ENCODE results near the gene TP53. TPM values are rescaled to one million over a fixed set of nuclear protein-coding genes. Genes with fewer than 3 reads are reported as not detected.

The TP53 gene
- 18.7 TPM for total RNA-seq

DNA sequence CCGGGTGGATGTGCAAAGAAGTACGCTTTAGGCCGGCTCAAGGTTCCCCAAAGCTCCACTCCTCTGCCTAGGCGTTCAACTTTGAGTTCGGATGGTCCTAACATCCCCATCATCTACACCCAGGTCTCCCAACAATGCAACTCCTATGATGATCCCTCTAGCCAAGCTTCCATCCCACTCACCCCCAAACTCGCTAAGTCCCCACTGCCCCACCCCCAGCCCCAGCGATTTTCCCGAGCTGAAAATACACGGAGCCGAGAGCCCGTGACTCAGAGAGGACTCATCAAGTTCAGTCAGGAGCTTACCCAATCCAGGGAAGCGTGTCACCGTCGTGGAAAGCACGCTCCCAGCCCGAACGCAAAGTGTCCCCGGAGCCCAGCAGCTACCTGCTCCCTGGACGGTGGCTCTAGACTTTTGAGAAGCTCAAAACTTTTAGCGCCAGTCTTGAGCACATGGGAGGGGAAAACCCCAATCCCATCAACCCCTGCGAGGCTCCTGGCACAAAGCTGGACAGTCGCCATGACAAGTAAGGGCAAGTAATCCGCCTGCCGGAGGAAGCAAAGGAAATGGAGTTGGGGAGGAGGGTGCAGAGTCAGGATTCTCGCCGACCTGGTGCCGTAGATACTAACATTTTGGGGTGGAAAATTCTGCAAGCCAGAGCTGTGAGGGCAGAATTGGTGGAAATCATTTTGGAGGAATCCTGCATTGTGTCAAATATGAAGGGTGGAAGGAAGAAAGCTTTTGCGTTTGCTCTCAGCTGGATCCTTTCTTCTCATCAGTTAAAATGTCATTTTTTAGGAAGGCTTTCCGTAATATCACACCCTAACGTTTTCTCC is at the start of gene TP53:
TP53 (minus strand) TSS at position 419 of the 836 bp plus-strand sequence. CDS start 10,896 bp downstream, outside the sequence.
- no peaks in the 10 kb centered on the region for H3K9me3 ChIP-seq
- intact Hi-C loops (cut with DNase I), result loop anchor here (2.0 kb wide), 1 partner anchor 72 kb away; the partner anchor contains the start of gene FXR2

DNA sequence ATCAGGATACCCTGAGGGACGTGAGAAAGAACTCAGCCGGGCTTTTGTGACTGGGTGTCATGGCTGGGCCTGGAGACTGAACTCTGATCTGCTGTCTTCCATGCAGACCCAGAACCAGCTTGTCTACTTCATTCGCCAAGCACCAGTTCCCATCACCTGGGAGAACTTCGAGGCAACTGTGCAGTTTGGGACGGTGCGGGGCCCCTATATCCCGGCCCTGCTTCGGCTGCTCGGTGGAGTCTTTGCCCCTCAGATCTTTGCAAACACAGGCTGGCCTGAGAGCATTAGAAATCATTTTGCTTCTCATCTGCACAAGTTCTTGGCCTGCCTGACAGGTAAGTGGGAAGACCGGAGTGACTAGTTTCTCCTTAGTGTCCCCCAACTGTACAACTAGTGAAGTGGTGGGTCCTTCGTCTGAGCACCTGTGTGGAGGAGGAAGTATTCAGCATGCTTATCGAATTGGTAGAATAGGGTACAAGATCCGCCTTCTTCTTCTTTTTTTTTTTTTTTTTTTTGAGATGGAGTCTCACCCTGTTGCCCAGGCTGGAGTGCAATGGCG is 45.8 kb upstream of the TP53 start:
- Histone ChIP-seq H3K27ac (no peak overlapping the region), H3K27me3 (no peaks in the 10 kb centered on the region), H3K4me1 (no peaks in the 10 kb centered on the region), H3K36me3 (no peaks in the 10 kb centered on the region), H3K4me3 (no peak overlapping the region), H3K9me3 (no peaks in the 10 kb centered on the region)
- DNase-seq (ENCODE audit: extremely low spot score in 2 of 2), result no peak
- TF ChIP-seq POLR2A (IDR thresholded peaks at IDR 0.05) (no peak), POLR2AphosphoS5 (IDR thresholded peaks at IDR 0.05; ENCODE audit: insufficient read depth in 1 of 2, low read depth in 1 of 2) (no peak)
- TF ChIP-seq, protein P1, sequence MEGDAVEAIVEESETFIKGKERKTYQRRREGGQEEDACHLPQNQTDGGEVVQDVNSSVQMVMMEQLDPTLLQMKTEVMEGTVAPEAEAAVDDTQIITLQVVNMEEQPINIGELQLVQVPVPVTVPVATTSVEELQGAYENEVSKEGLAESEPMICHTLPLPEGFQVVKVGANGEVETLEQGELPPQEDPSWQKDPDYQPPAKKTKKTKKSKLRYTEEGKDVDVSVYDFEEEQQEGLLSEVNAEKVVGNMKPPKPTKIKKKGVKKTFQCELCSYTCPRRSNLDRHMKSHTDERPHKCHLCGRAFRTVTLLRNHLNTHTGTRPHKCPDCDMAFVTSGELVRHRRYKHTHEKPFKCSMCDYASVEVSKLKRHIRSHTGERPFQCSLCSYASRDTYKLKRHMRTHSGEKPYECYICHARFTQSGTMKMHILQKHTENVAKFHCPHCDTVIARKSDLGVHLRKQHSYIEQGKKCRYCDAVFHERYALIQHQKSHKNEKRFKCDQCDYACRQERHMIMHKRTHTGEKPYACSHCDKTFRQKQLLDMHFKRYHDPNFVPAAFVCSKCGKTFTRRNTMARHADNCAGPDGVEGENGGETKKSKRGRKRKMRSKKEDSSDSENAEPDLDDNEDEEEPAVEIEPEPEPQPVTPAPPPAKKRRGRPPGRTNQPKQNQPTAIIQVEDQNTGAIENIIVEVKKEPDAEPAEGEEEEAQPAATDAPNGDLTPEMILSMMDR (IDR thresholded peaks at IDR 0.05), result no peak
- intact Hi-C loops (cut with DNase I), result no loop called here

More for the DNA sequence above, at the start of gene TP53:
- Histone ChIP-seq H3K27ac (peak within 1 kb of the TSS; percentile 95), H3K4me1 (peaks cover 36% of the 10 kb centered on the region), H3K4me3 (peak within 1 kb of the TSS; percentile 73 to 83), H3K36me3 (no peaks in the 10 kb centered on the region), H3K27me3 (no peaks in the 10 kb centered on the region)
- peak in 1 of 2 donors; percentile 95 for DNase-seq (ENCODE audit: extremely low spot score in 2 of 2)
- TF ChIP-seq POLR2AphosphoS5 (IDR thresholded peaks at IDR 0.05; ENCODE audit: insufficient read depth in 1 of 2, low read depth in 1 of 2), result peak; percentile 1 to 98
- TF ChIP-seq POLR2A (IDR thresholded peaks at IDR 0.05), result peak in 1 of 2 donors; percentile 56
- TF ChIP-seq, protein P1 (IDR thresholded peaks at IDR 0.05), result peak in 1 of 3 experiments; percentile 21

DNA sequence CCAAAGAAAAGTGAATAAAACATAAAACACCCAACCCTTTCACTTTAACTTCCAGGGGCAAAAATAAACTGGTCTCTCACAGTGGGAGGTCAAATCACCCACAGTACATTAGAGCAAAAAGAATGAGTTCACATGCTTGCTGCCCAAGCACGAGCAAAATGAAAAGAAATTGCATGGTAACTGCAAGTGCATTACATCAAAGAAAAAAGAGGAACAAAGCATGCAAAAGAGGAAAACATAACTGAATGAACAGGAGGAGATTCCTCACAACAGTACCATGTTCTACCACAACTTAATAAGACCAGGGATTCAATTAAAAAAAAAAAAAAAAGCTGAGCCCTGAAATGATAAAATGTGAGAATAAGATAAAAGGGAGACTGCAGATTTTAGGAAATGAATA is 42.5 kb upstream of the TP53 start:
- intact Hi-C loops (cut with DNase I), result no loop called here

DNA sequence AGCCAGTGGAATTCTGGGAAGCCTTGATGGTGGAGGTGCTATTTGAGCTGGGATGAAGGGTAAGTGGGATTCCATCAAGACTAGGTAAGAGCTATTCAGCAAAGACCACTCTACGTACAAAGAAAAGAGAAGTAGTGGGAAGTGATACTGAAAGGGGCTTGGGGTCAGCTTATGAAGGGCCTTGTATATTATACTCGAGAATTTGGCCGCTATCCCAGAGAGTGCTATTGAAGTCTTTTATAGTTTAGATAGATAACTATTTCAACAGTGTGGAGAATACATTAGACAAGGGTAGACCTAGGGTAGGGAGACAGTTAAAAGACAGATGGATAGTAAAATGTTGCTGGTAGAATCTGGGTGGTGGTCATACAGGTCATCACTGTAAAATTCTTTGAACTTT is 40.6 kb upstream of the TP53 start:
- H3K27me3 ChIP-seq, result no peaks in the 10 kb centered on the region

More for the DNA sequence above, 42.5 kb upstream of the TP53 start:
- Histone ChIP-seq H3K36me3 (no peaks in the 10 kb centered on the region), H3K4me1 (no peaks in the 10 kb centered on the region), H3K27me3 (no peaks in the 10 kb centered on the region), H3K4me3 (no peak overlapping the region), H3K9me3 (no peaks in the 10 kb centered on the region), H3K27ac (no peak overlapping the region)
- TF ChIP-seq, protein P1 (IDR thresholded peaks at IDR 0.05), result no peak
- TF ChIP-seq POLR2A (IDR thresholded peaks at IDR 0.05), result no peak
- TF ChIP-seq POLR2AphosphoS5 (IDR thresholded peaks at IDR 0.05; ENCODE audit: insufficient read depth in 1 of 2, low read depth in 1 of 2), result no peak
- no peak for DNase-seq (ENCODE audit: extremely low spot score in 2 of 2)

More for the DNA sequence above, 40.6 kb upstream of the TP53 start:
- no peaks in the 10 kb centered on the region for H3K36me3 ChIP-seq
- H3K27ac ChIP-seq, result no peak overlapping the region
- H3K4me1 ChIP-seq, result no peaks in the 10 kb centered on the region
- no peaks in the 10 kb centered on the region for H3K9me3 ChIP-seq
- H3K4me3 ChIP-seq, result no peak overlapping the region
- DNase-seq (ENCODE audit: extremely low spot score in 2 of 2), result no peak
- TF ChIP-seq POLR2A (IDR thresholded peaks at IDR 0.05), result no peak
- TF ChIP-seq, protein P1 (IDR thresholded peaks at IDR 0.05), result no peak
- TF ChIP-seq POLR2AphosphoS5 (IDR thresholded peaks at IDR 0.05; ENCODE audit: insufficient read depth in 1 of 2, low read depth in 1 of 2), result no peak
- intact Hi-C loops (cut with DNase I), result no loop called here

Data from vagina (tissue), 2 donors.